ENCODE data around the gene SLC25A33. TPM values are rescaled to one million over a fixed set of nuclear protein-coding genes. Genes with fewer than 3 reads are reported as not detected.

Gene SLC25A33
- total RNA-seq, 1 experiment from 2014 or later, result 14.1 TPM

DNA sequence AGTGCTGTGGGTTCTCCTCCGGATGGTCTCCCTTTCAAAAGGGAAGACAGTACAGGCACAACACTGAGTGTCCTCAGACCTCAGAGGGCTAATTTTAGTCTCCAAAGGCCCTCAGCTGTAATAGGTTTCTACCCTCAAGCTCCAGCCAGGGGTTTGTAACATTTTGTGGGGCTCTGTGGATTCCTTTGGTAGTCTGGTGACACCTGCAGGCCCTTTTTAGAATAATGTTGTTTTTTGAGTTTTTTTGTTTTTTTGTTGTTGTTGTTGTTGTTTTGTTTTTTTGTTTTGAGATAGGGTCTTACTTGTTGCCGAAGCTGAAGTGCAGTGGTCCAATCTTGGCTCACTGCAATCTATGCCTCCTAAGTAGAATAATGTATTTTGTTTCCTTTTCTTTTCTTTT, 34.5 kb downstream of the SLC25A33 start:
- ChIA-PET CTCF (interaction anchor here (0.7 to 1.0 kb wide), 2 partner anchors 46 to 78 kb away, joined by 3 to 4 read pairs; no protein-coding TSS in a partner anchor), POLR2A (ENCODE audit: low non-redundant PET) (no interaction called here)
- intact Hi-C loops (cut with micrococcal nuclease; ENCODE audit: unreplicated experiment), result loop anchor here (1.0 to 10.0 kb wide), 2 partner anchors 78 to 309 kb away; no protein-coding TSS in a partner anchor
- H3K27me3 ChIP-seq (replicated peaks; ENCODE audit: insufficient read depth, low read depth, low read length, poor library complexity), result no peaks in the 10 kb centered on the region
- peaks cover 35% of the 10 kb centered on the region for H3K36me3 ChIP-seq (ENCODE audit: insufficient read depth, low read length, poor library complexity, severe bottlenecking)
- H3K9me3 ChIP-seq (ENCODE audit: low read depth, low read length, poor library complexity, severe bottlenecking), result no peaks in the 10 kb centered on the region
- no peak overlapping the region for H3K4me3 ChIP-seq (ENCODE audit: low read depth, low read length, poor library complexity, severe bottlenecking)
- TF ChIP-seq, protein P1, sequence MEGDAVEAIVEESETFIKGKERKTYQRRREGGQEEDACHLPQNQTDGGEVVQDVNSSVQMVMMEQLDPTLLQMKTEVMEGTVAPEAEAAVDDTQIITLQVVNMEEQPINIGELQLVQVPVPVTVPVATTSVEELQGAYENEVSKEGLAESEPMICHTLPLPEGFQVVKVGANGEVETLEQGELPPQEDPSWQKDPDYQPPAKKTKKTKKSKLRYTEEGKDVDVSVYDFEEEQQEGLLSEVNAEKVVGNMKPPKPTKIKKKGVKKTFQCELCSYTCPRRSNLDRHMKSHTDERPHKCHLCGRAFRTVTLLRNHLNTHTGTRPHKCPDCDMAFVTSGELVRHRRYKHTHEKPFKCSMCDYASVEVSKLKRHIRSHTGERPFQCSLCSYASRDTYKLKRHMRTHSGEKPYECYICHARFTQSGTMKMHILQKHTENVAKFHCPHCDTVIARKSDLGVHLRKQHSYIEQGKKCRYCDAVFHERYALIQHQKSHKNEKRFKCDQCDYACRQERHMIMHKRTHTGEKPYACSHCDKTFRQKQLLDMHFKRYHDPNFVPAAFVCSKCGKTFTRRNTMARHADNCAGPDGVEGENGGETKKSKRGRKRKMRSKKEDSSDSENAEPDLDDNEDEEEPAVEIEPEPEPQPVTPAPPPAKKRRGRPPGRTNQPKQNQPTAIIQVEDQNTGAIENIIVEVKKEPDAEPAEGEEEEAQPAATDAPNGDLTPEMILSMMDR (conservative IDR thresholded peaks at IDR 0.05; ENCODE audit: low read depth, low read length), result peak; percentile 51
- no peak for TF ChIP-seq EZH2 (IDR thresholded peaks at IDR 0.05; ENCODE audit: borderline replicate concordance, low read depth, low read length, poor library complexity, severe bottlenecking)
- DNase-seq (ENCODE audit: low spot score), result peak; percentile 39
- no peaks in the 10 kb centered on the region for H3K4me1 ChIP-seq (ENCODE audit: insufficient read depth, low read length, poor library complexity, severe bottlenecking)
- H3K27ac ChIP-seq (ENCODE audit: low read depth, low read length, poor library complexity, severe bottlenecking), result no peak overlapping the region
- BruUV-seq (replicated peaks), result no TSS peak

DNA sequence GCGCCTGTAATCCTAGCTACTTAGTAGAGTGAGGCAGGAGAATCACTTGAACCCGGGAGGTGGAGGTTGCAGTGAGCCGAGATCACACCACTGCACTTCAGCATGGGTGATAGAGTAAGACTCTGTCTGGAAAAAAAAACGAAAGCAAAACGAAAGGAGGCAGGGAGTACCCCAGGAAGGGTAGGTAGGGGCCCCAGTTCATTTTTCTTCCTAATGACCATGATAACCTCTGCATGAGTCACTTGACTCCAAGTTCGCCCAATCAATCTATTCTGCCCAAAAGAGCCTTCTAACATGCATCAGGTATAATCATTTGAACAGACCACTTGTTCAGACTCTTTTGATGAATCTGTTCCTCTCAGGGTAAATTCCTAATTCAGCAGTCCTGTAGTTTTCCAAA, 36.2 kb downstream of the SLC25A33 start:
- no peaks in the 10 kb centered on the region for H3K9me3 ChIP-seq (ENCODE audit: low read depth, low read length, poor library complexity, severe bottlenecking)
- no peak overlapping the region for H3K4me3 ChIP-seq (ENCODE audit: low read depth, low read length, poor library complexity, severe bottlenecking)
- ChIA-PET POLR2A (ENCODE audit: low non-redundant PET) (no interaction called here), CTCF (no interaction called here)
- H3K4me1 ChIP-seq (ENCODE audit: insufficient read depth, low read length, poor library complexity, severe bottlenecking), result no peaks in the 10 kb centered on the region
- no peak for DNase-seq (ENCODE audit: low spot score)
- H3K27me3 ChIP-seq (replicated peaks; ENCODE audit: insufficient read depth, low read depth, low read length, poor library complexity), result no peaks in the 10 kb centered on the region
- peaks cover 44% of the 10 kb centered on the region for H3K36me3 ChIP-seq (ENCODE audit: insufficient read depth, low read length, poor library complexity, severe bottlenecking)
- intact Hi-C loops (cut with micrococcal nuclease; ENCODE audit: unreplicated experiment), result loop anchor here (10.0 kb wide), 1 partner anchor 311 kb away; no protein-coding TSS in a partner anchor
- no peak overlapping the region for H3K27ac ChIP-seq (ENCODE audit: low read depth, low read length, poor library complexity, severe bottlenecking)
- no peak for TF ChIP-seq EZH2 (IDR thresholded peaks at IDR 0.05; ENCODE audit: borderline replicate concordance, low read depth, low read length, poor library complexity, severe bottlenecking)
- BruUV-seq (replicated peaks), result no TSS peak

DNA sequence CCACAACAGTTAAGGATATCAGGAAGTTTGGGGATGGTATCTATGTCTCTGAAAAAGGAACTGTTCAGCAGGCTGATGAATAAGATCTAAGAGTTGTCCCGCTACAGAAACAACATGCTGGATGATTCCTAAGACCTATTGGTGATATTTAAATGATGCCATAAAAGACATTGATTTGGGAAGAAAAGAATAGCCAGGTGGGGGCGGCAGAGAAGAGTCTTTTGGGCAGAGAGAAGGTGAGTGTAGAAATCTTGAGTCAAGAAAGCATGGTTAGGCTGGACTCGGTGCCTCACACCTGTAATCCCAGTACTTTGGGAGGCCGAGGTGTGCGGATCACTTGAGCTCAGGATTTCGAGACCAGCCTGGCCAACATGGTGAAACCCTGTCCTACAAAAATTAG, 37.6 kb downstream of the SLC25A33 start:
- Histone ChIP-seq H3K4me1 (ENCODE audit: insufficient read depth, low read length, poor library complexity, severe bottlenecking) (no peaks in the 10 kb centered on the region), H3K27ac (ENCODE audit: low read depth, low read length, poor library complexity, severe bottlenecking) (no peak overlapping the region), H3K4me3 (ENCODE audit: low read depth, low read length, poor library complexity, severe bottlenecking) (no peak overlapping the region), H3K27me3 (replicated peaks; ENCODE audit: insufficient read depth, low read depth, low read length, poor library complexity) (no peaks in the 10 kb centered on the region), H3K36me3 (ENCODE audit: insufficient read depth, low read length, poor library complexity, severe bottlenecking) (peaks cover 53% of the 10 kb centered on the region), H3K9me3 (ENCODE audit: low read depth, low read length, poor library complexity, severe bottlenecking) (no peaks in the 10 kb centered on the region)
- ChIA-PET POLR2A (ENCODE audit: low non-redundant PET) (no interaction called here), CTCF (no interaction called here)
- TF ChIP-seq, protein P1 (conservative IDR thresholded peaks at IDR 0.05; ENCODE audit: low read depth, low read length), result 0 out of 2 replicates have a peak, but pooled peaks have one; percentile 17
- TF ChIP-seq EZH2 (IDR thresholded peaks at IDR 0.05; ENCODE audit: borderline replicate concordance, low read depth, low read length, poor library complexity, severe bottlenecking), result no peak
- intact Hi-C loops (cut with micrococcal nuclease; ENCODE audit: unreplicated experiment), result loop anchor here (10.0 kb wide), 1 partner anchor 312 kb away; no protein-coding TSS in a partner anchor
- BruUV-seq (replicated peaks), result no TSS peak
- no peak for DNase-seq (ENCODE audit: low spot score)

DNA sequence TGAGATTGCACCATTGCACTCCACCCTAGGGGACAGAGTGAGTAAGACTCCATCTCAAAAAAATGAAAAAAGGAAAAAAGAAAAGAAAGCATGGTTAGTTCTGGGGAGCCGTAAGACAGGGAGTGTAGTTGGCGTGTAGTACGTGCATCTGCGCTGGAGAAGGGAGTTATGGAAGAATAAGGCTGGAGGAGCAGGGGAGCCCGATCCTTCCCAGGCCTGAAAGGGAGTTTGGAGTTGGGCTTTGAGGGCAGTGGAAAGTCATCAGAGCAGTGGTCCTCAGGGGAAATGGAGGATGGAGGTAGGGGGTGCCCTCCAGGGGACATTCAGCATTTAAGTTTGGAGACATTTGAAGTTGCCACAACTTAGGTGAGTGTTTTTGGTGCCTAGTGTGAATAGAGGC, 38.2 kb downstream of the SLC25A33 start:
- DNase-seq (ENCODE audit: low spot score), result no peak
- H3K27ac ChIP-seq (ENCODE audit: low read depth, low read length, poor library complexity, severe bottlenecking), result no peak overlapping the region
- no TSS peak for BruUV-seq (replicated peaks)
- H3K9me3 ChIP-seq (ENCODE audit: low read depth, low read length, poor library complexity, severe bottlenecking), result no peaks in the 10 kb centered on the region
- no peak overlapping the region for H3K4me3 ChIP-seq (ENCODE audit: low read depth, low read length, poor library complexity, severe bottlenecking)
- ChIA-PET CTCF (no interaction called here), POLR2A (ENCODE audit: low non-redundant PET) (no interaction called here)
- TF ChIP-seq, protein P1 (conservative IDR thresholded peaks at IDR 0.05; ENCODE audit: low read depth, low read length), result no peak
- TF ChIP-seq EZH2 (IDR thresholded peaks at IDR 0.05; ENCODE audit: borderline replicate concordance, low read depth, low read length, poor library complexity, severe bottlenecking), result no peak
- H3K27me3 ChIP-seq (replicated peaks; ENCODE audit: insufficient read depth, low read depth, low read length, poor library complexity), result no peaks in the 10 kb centered on the region
- intact Hi-C loops (cut with micrococcal nuclease; ENCODE audit: unreplicated experiment), result loop anchor here (10.0 kb wide), 1 partner anchor 313 kb away; no protein-coding TSS in a partner anchor
- no peaks in the 10 kb centered on the region for H3K4me1 ChIP-seq (ENCODE audit: insufficient read depth, low read length, poor library complexity, severe bottlenecking)
- H3K36me3 ChIP-seq (ENCODE audit: insufficient read depth, low read length, poor library complexity, severe bottlenecking), result peaks cover 53% of the 10 kb centered on the region

All from A673 (cell line).